ENCODE data around the gene CGREF1.

- no peak for TF ChIP-seq CTCF (IDR thresholded peaks at IDR 0.05; ENCODE audit: borderline replicate concordance, extremely low read depth, low read length, poor library complexity, severe bottlenecking)
- TF ChIP-seq EZH2 (IDR thresholded peaks at IDR 0.05; ENCODE audit: borderline replicate concordance, low read depth, low read length, severe bottlenecking) = no peak
Observed at GRCh38 chr2:27071990-27072830, 46.7 kb downstream of the CGREF1 start.

All from DND-41 (cell line).